H54 (cell line): Measurements from ENCODE around the gene SELENOW.
"Not testable (repeated sequence)": the region's sequence is repeated elsewhere in the genome, so short reads cannot be mapped to it uniquely, and the experiment has no call there.

ENCODE experiments used
- DNase-seq: peaks from one replicate; pipeline ENCODE4 v3.0.0; 2011; ENCODE audit warnings: low spot score, mixed read lengths; ENCODE audit not compliant: insufficient read length
- FAIRE-seq: peaks from 3 replicates; lab custom pipeline; 2011; peaks lifted over from hg19 to GRCh38; lab: Jason Lieb, UNC
- POLR2A ChIP-seq: IDR thresholded peaks from 2 replicates; pipeline ENCODE4 v1.6.1; 2011; ENCODE audit warnings: low read depth, mild to moderate bottlenecking, low read length

The SELENOW gene

DNA sequence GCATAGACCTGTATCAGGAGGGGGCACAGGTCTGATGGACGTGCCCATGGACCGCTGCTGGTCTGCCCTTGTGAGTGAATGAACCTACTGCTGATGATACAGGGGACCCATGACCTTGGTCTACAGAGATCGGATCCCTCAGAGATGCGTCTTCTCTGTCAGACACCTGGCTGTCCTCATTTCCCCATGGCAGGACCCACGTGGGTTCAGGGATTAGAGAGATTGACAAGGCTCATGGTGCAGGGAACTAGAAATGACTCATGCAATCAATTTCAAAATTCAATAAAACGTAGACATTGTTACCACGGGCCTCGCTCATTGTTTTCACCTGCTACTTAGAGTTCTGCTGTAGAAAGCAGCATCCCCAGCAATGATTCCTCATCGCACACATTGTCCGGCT is 26.8 kb downstream of the SELENOW start:
- no peak for FAIRE-seq
- no peak for TF ChIP-seq POLR2A
- DNase-seq, result no peak

DNA sequence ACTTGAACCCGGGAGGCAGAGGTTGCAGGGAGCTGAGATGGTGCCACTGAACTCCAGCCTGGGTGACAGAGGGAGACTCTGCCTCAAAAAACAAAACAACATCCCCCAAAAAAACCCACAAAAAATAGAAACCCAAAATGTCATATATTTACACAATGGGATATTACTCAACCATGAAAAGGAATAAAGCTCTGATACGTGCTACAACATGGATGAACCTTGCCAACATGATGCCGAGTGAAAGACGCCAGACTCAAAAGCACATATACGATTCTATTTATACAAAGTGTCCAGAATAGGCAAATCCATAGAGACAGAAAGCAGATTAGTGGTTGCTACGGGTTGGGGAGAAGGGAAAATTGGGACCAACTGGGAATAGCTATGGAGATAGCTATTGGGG is 27.9 kb downstream of the SELENOW start:
- TF ChIP-seq POLR2A, result no peak
- DNase-seq (no peak), FAIRE-seq (no peak)

GRCh38 chr19:47813304-47813994 is 34.9 kb downstream of the SELENOW start:
- TF ChIP-seq POLR2A, result no peak
- DNase-seq (peak; percentile 69), FAIRE-seq (no peak)

GRCh38 chr19:47813995-47814328 is 35.5 kb downstream of the SELENOW start:
- FAIRE-seq, result no peak
- DNase-seq, result no peak
- no peak for TF ChIP-seq POLR2A

DNA sequence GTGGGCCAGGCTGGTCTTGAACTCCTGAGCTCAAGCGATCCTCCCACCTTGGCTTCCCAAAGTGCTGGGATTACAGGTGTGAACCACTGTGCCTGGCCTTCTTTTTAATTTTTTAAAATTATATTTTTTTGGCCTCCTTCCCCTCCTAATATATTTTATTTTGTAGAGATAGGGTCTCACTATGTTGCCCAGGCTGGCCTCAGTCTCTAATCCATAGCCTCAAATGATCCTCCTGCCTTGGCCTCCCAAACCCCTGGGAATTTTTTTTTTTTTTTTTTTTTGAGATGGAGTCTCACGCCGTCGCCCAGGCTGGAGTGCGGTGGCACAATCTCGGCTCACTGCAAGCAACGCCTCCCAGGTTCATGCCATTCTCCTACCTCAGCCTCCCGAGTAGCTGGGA is 37.8 kb downstream of the SELENOW start:
- not testable (repeated sequence) for DNase-seq, FAIRE-seq

- DNase-seq, FAIRE-seq: not testable (repeated sequence)
These were observed 39.7 kb downstream of the SELENOW start for GRCh38 chr19:47818221-47818620.

DNA sequence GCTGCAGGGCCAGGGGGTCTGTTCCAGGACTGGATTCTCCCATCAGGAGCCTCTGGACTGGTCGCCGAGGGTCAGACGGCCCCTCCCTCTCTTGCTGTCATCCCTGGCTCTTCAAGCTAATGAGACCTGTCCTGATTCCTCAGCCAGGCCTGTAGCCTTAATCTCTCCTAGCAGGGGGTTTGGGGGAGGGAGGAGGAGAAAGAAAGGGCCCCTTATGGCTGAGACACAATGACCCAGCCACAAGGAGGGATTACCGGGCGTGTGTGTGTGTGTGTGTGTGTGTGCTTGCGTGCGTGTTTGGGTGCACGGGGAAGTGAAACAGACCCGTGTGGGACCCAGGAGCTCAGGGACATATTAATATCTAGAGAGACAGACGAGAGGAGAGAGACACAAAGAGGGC is 41.4 kb downstream of the SELENOW start:
- FAIRE-seq, result no peak
- DNase-seq, result no peak
- no peak for TF ChIP-seq POLR2A

- DNase-seq (no peak), FAIRE-seq (no peak)
- TF ChIP-seq POLR2A, result no peak
These were observed 41.9 kb downstream of the SELENOW start for GRCh38 chr19:47820410-47820809.

- no peak for DNase-seq
- no peak for TF ChIP-seq POLR2A
- FAIRE-seq, result no peak
These were observed 43.0 kb downstream of the SELENOW start, which contains the start of gene CRX for GRCh38 chr19:47821460-47822020. Gene CRX, plus strand, starts transcription at chr19:47821937. Its CDS starts 12,507 bp downstream, at chr19:47834444.

DNA sequence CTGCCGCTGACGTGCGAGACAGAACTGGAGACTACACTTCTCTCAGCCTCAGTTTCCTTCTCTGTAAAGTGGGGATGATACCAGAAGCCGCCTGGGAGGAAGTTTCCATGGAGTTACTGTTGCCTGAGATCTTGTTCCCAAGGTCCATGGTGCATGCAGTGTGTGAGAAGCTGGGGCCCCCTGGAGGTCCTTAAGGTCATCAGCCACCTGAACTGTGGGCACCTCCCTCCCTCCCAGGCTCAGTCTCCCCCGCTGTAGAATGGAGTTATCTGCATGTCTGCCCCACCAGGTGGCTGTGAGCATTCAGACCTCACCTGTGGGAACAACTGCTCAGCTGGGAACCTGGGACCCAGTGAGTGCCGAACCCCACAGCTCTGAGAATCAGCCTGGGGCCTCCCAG is 45.9 kb downstream of the SELENOW start:
- DNase-seq (no peak), FAIRE-seq (no peak)
- TF ChIP-seq POLR2A, result no peak

GRCh38 chr19:47826800-47827199 is 48.3 kb downstream of the SELENOW start:
- TF ChIP-seq POLR2A, result no peak
- no peak for FAIRE-seq
- DNase-seq, result no peak

GRCh38 chr19:47832723-47833122 is 54.2 kb downstream of the SELENOW start:
- DNase-seq, result no peak
- no peak for FAIRE-seq
- no peak for TF ChIP-seq POLR2A
